Osteocyte (in vitro differentiated cells): ENCODE measurements around the gene PRKCSH. TPM values are rescaled to one million over a fixed set of nuclear protein-coding genes. Genes with fewer than 3 reads are reported as not detected.

ENCODE experiments used
- DNase-seq: peaks from one replicate; pipeline ENCODE4 v3.0.0; 2021; ENCODE audit warnings: mixed read lengths; ENCODE audit not compliant: unreplicated experiment; ENCODE audit errors: extremely low spot score
- H3K27ac Mint-ChIP-seq: one replicate; pipeline ENCODE4 v1.8.0; 2021; ENCODE audit warnings: mild to moderate bottlenecking, mixed read lengths; ENCODE audit not compliant: unreplicated experiment
- H3K27me3 Mint-ChIP-seq: one replicate; pipeline ENCODE4 v1.8.0; 2021; ENCODE audit warnings: mixed read lengths; ENCODE audit not compliant: unreplicated experiment
- H3K36me3 Mint-ChIP-seq: one replicate; pipeline ENCODE4 v1.8.0; 2021; ENCODE audit warnings: mixed read lengths; ENCODE audit not compliant: unreplicated experiment
- H3K4me1 Mint-ChIP-seq: one replicate; pipeline ENCODE4 v1.8.0; 2021; ENCODE audit warnings: mixed read lengths; ENCODE audit not compliant: unreplicated experiment
- H3K4me3 Mint-ChIP-seq: one replicate; pipeline ENCODE4 v1.8.0; 2021; ENCODE audit warnings: mild to moderate bottlenecking, moderate library complexity, mixed read lengths; ENCODE audit not compliant: unreplicated experiment
- H3K9me3 Mint-ChIP-seq: one replicate; pipeline ENCODE4 v1.8.0; 2021; ENCODE audit warnings: mixed read lengths; ENCODE audit not compliant: unreplicated experiment
- CTCF ChIP-seq: fragments of 200-600 bp; sonication (generic); IDR thresholded peaks from 2 replicates; pipeline ENCODE4 v1.5.0; 2021; ENCODE audit warnings: antibody characterized with exemption, mild to moderate bottlenecking, moderate library complexity
- total RNA-seq: library from RNA; stranded (reverse); gene quantifications from 2 replicates; pipeline ENCODE4 v1.2.1, GENCODE V29; 2021

PRKCSH gene
- total RNA-seq, 1 donor from 2014 or later: 415 TPM

GRCh38 chr19:11416346-11417052, 18.9 kb upstream of the PRKCSH start:
- H3K4me1 Mint-ChIP-seq: peaks cover 21% of the 10 kb centered on the region
- H3K4me3 Mint-ChIP-seq: no peak overlapping the region
- no peaks in the 10 kb centered on the region for H3K36me3 Mint-ChIP-seq
- no peak overlapping the region for H3K27ac Mint-ChIP-seq
- H3K27me3 Mint-ChIP-seq: peaks cover 26% of the 10 kb centered on the region
- no peak for TF ChIP-seq CTCF
- H3K9me3 Mint-ChIP-seq: no peaks in the 10 kb centered on the region
- DNase-seq: no peak

- Mint-ChIP-seq H3K27ac (no peak overlapping the region), H3K36me3 (no peaks in the 10 kb centered on the region), H3K27me3 (peaks cover 29% of the 10 kb centered on the region), H3K4me1 (peaks cover 29% of the 10 kb centered on the region), H3K9me3 (no peaks in the 10 kb centered on the region), H3K4me3 (no peak overlapping the region)
- no peak for DNase-seq
- no peak for TF ChIP-seq CTCF
Observed at GRCh38 chr19:11418094-11418548, 17.3 kb upstream of the PRKCSH start.

- Mint-ChIP-seq H3K4me3 (peak within 1 kb of the TSS; percentile 57), H3K27ac (no peak within 1 kb of the TSS), H3K27me3 (peaks cover 35% of the 10 kb centered on the region), H3K36me3 (no peaks in the 10 kb centered on the region), H3K4me1 (peaks cover 29% of the 10 kb centered on the region), H3K9me3 (no peaks in the 10 kb centered on the region)
- TF ChIP-seq CTCF: no peak
- DNase-seq: no peak
Observed at GRCh38 chr19:11418549-11419506, 16.6 kb upstream of the PRKCSH start, which contains the start of gene RGL3. TSS of gene RGL3 (minus strand) at chr19:11419314. CDS start at chr19:11419278, 36 bp downstream.

- no peak for TF ChIP-seq CTCF
- Mint-ChIP-seq H3K27me3 (peaks cover 36% of the 10 kb centered on the region), H3K4me1 (peaks cover 29% of the 10 kb centered on the region), H3K4me3 (peak overlapping the region; percentile 62), H3K36me3 (no peaks in the 10 kb centered on the region), H3K9me3 (no peaks in the 10 kb centered on the region), H3K27ac (peak overlapping the region; percentile 27)
- DNase-seq: no peak
Observed at GRCh38 chr19:11420429-11421370, 14.7 kb upstream of the PRKCSH start.
